Fibroblast of mammary gland (primary cell): ENCODE data around the gene IL32.

ENCODE experiments used
- DNase-seq: peaks from one replicate; pipeline ENCODE4 v3.0.0-alpha.2; 2010; ENCODE audit warnings: low read depth
- H3K4me3 ChIP-seq: 2 replicates; pipeline ENCODE4 v1.5.1; 2011; ENCODE audit warnings: low read depth, mild to moderate bottlenecking, low read length, moderate library complexity; ENCODE audit not compliant: control insufficient read depth
- CTCF ChIP-seq: conservative IDR thresholded peaks from 2 replicates; pipeline ENCODE4 v1.5.1; 2011; ENCODE audit warnings: low read depth, low read length, inconsistent platforms; ENCODE audit not compliant: control insufficient read depth, insufficient read depth

IL32 gene

GRCh38 chr16:3118204-3118790 lies 52.9 kb downstream of the IL32 start:
- DNase-seq = no peak
- TF ChIP-seq CTCF = no peak
- H3K4me3 ChIP-seq = no peak overlapping the region

- no peak overlapping the region for H3K4me3 ChIP-seq
- TF ChIP-seq CTCF = no peak
- DNase-seq = no peak
These were observed 53.4 kb downstream of the IL32 start for GRCh38 chr16:3118846-3119245.
